Dendritic cell treated with granulocyte-macrophage colony-stimulating factor and Interleukin-4, amounts not matched to agents 40 ng/mL and 50 ng/mL, for 4 days (primary cell): Measurements from ENCODE around the gene IFI44.

ENCODE experiments used
- H3K27ac Mint-ChIP-seq: one replicate; pipeline ENCODE4 v1.8.0; 2022; ENCODE audit warnings: mild to moderate bottlenecking, mixed read lengths
- H3K27me3 Mint-ChIP-seq: one replicate; pipeline ENCODE4 v1.8.0; 2022; ENCODE audit warnings: mild to moderate bottlenecking, mixed read lengths
- H3K36me3 Mint-ChIP-seq: one replicate; pipeline ENCODE4 v1.8.0; 2022; ENCODE audit warnings: low read depth, mixed read lengths
- H3K4me1 Mint-ChIP-seq: one replicate; pipeline ENCODE4 v1.8.0; 2022; ENCODE audit warnings: low read depth, mixed read lengths
- H3K4me3 Mint-ChIP-seq: one replicate; pipeline ENCODE4 v1.8.0; 2022; ENCODE audit warnings: mild to moderate bottlenecking, moderate library complexity, mixed read lengths
- H3K9me3 Mint-ChIP-seq: one replicate; pipeline ENCODE4 v1.8.0; 2022; ENCODE audit warnings: mixed read lengths
- intact Hi-C: fragments of 100-400 bp; cut with micrococcal nuclease; formaldehyde crosslinking; loops from one replicate; pipeline ENCODE4 v1.15.0; 2022

The IFI44 gene

GRCh38 chr1:78691995-78692747 lies 42.5 kb downstream of the IFI44 start:
- Mint-ChIP-seq H3K27ac (no peak overlapping the region), H3K9me3 (no peaks in the 10 kb centered on the region)
- intact Hi-C loops = no loop called here

GRCh38 chr1:78699813-78700212 lies 50.2 kb downstream of the IFI44 start:
- Mint-ChIP-seq H3K4me3 (no peak overlapping the region), H3K36me3 (no peaks in the 10 kb centered on the region), H3K4me1 (no peaks in the 10 kb centered on the region), H3K9me3 (peaks cover 37% of the 10 kb centered on the region), H3K27me3 (no peaks in the 10 kb centered on the region), H3K27ac (no peak overlapping the region)
- intact Hi-C loops = no loop called here

More at GRCh38 chr1:78691995-78692747, 42.5 kb downstream of the IFI44 start:
- no peaks in the 10 kb centered on the region for H3K27me3 Mint-ChIP-seq
- no peaks in the 10 kb centered on the region for H3K36me3 Mint-ChIP-seq
- no peak overlapping the region for H3K4me3 Mint-ChIP-seq
- no peaks in the 10 kb centered on the region for H3K4me1 Mint-ChIP-seq

GRCh38 chr1:78702426-78702825 lies 52.8 kb downstream of the IFI44 start:
- Mint-ChIP-seq H3K27me3 (no peaks in the 10 kb centered on the region), H3K27ac (no peak overlapping the region), H3K36me3 (no peaks in the 10 kb centered on the region), H3K4me1 (no peaks in the 10 kb centered on the region), H3K9me3 (peaks cover 37% of the 10 kb centered on the region), H3K4me3 (no peak overlapping the region)
- intact Hi-C loops = no loop called here

DNA sequence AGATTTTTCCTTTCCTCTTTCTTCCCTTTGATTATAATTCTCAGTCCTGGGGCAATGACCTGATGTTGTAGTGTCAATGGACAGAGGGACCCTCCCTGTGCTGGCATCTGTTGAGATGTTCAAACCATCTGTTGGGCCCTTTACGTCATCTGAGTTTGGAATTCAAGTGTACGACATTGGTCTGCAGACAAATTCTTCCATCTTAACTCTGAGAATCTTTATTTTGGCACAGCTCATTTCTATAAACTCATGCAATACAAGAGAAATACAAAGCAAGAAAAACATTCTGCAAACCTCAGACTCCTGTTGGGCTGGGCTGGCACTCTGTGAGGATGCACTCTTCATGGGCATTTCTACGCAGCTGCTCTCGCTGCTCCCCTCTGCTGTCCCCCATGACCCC lies 54.2 kb downstream of the IFI44 start:
- H3K4me3 Mint-ChIP-seq = no peak overlapping the region
- no peaks in the 10 kb centered on the region for H3K4me1 Mint-ChIP-seq
- H3K27me3 Mint-ChIP-seq = no peaks in the 10 kb centered on the region
- intact Hi-C loops = no loop called here
- H3K27ac Mint-ChIP-seq = no peak overlapping the region
- no peaks in the 10 kb centered on the region for H3K36me3 Mint-ChIP-seq
- peaks cover 37% of the 10 kb centered on the region for H3K9me3 Mint-ChIP-seq

DNA sequence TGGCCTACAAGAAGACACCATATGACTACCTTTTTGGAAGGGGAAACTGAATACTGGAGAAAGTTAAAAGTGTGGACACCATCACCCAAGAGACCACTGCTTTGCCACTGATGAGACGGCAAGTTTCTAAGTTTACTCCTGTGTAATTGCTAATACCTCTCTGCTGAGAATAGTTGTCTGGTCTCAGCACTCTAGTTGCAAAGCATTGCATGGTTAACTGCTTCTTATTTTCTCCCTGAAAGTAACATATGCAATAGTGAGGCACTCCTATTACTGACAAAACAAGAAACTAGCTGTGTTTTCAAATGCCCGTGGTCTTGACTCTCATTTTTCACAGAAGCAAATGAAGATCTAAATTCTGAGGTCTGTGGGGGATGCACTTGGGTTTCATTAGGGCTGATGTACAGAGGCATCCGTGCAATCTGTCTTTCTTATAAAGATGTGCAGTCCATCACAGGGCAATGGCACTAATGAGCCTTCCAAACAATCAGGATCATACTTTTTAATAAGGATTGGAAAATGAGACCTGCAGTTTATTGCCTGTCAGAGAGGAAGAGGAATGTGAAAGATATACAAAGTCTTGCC lies 62.9 kb downstream of the IFI44 start:
- no peak overlapping the region for H3K27ac Mint-ChIP-seq
- no peaks in the 10 kb centered on the region for H3K4me1 Mint-ChIP-seq
- H3K27me3 Mint-ChIP-seq = no peaks in the 10 kb centered on the region
- H3K9me3 Mint-ChIP-seq = no peaks in the 10 kb centered on the region
- no peaks in the 10 kb centered on the region for H3K36me3 Mint-ChIP-seq
- no peak overlapping the region for H3K4me3 Mint-ChIP-seq
- intact Hi-C loops = no loop called here

DNA sequence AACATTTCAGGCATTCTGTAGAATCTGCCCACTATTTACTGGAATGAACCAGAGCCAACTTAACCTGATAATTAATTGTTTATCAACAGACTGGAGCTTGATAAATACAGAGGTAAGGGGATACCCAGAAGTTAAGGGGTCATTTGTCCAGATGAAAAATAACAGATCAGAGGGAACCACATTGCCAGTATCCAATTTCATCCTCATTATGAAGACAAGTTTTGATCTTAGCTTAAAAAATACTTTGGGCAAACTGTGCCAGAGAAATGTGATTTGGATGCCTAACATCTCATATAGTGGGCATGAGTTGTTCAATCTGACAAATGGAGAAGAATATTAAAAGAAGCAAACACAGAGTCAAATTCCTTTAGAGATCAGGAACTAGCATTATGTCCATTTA lies 63.7 kb downstream of the IFI44 start:
- H3K4me1 Mint-ChIP-seq = no peaks in the 10 kb centered on the region
- no peaks in the 10 kb centered on the region for H3K9me3 Mint-ChIP-seq
- no peak overlapping the region for H3K27ac Mint-ChIP-seq
- intact Hi-C loops = no loop called here
- no peak overlapping the region for H3K4me3 Mint-ChIP-seq
- no peaks in the 10 kb centered on the region for H3K36me3 Mint-ChIP-seq
- no peaks in the 10 kb centered on the region for H3K27me3 Mint-ChIP-seq
